Stimulated activated CD4-positive, alpha-beta T cell treated with anti-CD3 and anti-CD28 coated beads, Interleukin-15, amount 100 ng/mL, for 24 hours (primary cell): ENCODE results near the gene EPHA6.

Experiments
- DNase-seq: peaks from one replicate; pipeline ENCODE4 v3.0.0-alpha.2; 2020

The EPHA6 gene

GRCh38 chr3:97662264-97662663 lies 847.9 kb downstream of the EPHA6 start:
- DNase-seq = no peak

GRCh38 chr3:97662762-97663161 lies 848.4 kb downstream of the EPHA6 start:
- DNase-seq = no peak

DNA sequence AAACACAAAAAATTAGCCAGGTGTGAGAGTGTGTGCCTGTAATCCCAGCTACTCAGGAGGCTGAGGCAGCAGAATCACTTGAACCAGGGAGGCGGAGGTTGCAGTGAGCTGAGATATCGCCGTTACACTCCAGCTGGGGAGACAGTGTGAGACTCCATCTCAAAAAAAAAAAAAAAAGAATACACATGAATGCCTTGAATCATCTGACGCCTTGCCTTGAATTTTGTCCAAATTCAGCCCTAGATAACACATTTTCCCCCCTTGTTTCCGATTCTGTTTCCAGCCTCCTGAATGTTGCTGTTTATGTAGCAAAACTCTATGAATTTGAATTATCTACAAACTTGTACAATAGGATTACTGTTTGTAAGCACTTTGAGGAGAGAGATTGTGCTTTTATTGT lies 851.5 kb downstream of the EPHA6 start:
- DNase-seq = no peak

DNA sequence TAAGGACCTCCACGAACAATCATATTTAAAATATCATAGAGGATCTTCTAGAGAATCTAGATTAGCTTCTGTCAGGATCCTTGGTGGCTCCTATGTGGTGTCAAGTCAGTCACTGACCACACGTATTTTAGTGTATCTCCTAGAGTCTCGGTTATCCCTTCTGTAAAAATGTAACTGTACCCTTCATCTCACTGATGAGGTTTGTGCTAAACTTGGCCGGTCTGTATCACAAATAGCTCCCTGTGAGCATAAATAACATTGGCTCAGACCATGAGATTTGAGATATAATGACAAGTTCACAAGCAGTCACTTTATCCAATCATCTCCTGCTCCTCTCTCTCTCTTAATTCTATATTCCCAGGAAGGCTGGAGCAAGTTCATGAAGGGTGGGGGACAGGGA lies 856.6 kb downstream of the EPHA6 start:
- DNase-seq = no peak

DNA sequence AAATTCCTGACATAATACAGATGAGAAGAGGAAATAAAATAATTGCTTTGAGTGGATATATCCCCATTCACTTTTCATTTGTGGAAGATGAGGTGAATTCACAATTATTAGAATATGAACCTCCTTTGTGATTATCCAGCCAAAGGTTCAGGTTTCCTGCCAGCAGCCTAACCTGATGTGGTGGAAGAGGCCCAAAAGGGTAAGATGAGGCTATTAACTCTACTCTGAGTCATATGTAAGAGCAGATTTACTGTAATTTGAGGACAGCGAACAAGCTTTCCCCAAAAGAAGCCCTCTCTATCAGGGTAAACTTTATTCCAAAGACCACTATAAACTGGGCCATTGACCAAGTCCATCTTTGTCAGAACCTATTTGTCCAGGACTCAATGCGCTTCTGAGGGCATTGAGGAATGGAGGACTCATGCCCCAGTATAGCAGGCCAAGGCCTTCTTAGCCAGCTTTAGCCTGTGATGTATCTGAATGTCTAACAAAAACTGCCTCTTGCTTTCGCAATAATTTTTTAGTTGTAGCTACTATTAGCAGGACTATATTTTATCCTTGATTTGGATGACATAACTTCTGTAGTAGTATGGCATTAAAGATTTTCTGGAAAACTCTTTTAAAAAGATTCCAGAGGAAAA lies 859.1 kb downstream of the EPHA6 start:
- no peak for DNase-seq

GRCh38 chr3:97674461-97674860 lies 860.1 kb downstream of the EPHA6 start:
- DNase-seq = no peak

DNA sequence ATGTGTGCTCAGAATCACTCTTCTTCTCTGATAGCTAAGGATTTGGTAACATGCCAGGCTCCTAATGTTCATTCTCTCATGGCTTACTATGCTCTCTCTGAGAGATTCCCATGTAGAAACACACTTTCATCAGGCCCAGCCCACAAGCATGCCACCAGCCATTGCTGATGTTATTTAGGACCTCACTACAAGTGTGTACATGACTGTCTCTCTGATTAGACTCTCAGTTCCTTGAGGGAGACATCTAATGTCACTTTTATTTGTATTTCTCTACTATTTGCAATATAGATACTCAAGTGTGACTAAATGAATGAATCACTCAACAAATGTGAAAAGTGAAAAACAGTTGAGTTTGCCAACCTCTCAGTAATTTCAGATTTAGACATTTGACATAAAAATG lies 865.8 kb downstream of the EPHA6 start:
- DNase-seq = no peak

GRCh38 chr3:97680696-97681095 lies 866.3 kb downstream of the EPHA6 start:
- DNase-seq = no peak

- no peak for DNase-seq
These were observed 870.1 kb downstream of the EPHA6 start for GRCh38 chr3:97684490-97684889.

DNA sequence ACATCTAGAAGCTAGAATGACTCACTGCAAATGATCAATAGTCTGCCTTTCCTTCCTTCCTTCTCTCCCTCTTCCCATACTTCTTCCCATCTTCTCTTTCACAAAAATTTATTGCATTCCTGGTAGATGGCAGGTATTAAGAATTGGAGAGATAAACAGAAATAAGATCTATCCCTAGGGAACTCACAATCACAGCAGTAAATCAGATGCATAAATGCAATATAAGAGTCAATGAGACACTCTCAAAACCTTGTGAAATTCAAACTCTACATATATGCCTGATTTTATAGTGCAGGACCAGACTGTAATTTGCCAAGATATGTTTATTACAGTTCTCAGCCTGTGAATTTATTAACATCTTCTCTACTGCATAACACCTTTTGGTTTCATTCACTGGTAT lies 871.9 kb downstream of the EPHA6 start:
- no peak for DNase-seq

DNA sequence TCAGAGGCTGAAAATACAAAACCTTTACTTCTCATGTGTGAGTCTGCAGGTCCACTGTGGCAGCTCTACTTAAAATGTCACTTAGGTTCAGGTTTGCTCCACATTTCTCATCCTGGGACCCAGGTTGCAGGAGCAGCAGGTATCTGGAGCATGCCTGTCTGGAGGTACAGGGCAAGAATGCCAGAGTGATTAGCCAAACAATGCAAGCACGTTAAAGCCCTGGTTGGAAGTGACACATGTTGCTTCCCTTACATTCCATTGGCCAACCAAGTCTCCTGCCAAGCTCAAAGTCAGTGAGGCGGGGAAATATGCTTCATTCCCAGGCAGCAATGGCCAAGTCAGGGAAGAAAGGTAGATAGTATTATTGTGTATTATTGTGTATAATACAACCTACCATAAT lies 873.3 kb downstream of the EPHA6 start:
- no peak for DNase-seq

- no peak for DNase-seq
These were observed 874.7 kb downstream of the EPHA6 start for GRCh38 chr3:97689111-97689510.

- no peak for DNase-seq
These were observed 875.6 kb downstream of the EPHA6 start for GRCh38 chr3:97689962-97690361.

- DNase-seq = no peak
These were observed 877.0 kb downstream of the EPHA6 start for GRCh38 chr3:97691354-97691753.

- no peak for DNase-seq
These were observed 878.0 kb downstream of the EPHA6 start for GRCh38 chr3:97692389-97692788.

DNA sequence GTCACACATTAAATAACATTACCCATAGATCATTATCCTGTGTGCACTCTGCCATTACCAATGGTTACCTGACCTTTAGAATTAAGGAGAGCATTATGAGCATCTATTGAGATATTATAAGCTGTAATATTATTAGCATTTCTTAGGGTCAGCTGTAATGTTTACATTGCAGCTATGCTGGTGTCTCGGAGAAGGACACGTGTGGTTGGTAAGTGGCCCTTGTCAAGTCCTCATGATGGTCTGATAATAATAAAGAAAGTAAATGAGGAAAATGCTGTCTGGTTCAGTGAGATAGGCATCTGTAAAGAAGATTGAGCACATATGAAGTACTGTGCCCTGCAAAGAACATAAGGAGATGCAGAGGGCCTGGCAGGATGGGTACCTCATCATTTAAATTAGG lies 878.4 kb downstream of the EPHA6 start:
- no peak for DNase-seq

DNA sequence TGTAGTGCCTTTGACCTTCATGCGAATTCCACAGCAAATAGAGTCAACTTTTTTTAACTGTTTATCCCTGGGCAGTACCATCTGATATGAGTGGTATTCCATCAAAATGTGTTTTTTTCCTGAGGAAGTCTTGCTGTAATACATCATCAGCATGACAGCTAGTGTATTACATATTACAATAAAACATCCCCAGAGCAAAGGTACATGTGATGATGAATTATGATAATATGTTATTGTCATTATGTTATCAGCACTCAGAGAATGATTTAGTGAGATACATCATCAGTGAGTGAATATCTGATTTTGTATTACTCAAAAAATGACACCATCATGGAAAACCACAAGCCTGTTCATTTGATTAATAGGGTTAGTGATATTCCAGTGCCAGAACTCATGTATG lies 880.5 kb downstream of the EPHA6 start:
- DNase-seq = no peak

DNA sequence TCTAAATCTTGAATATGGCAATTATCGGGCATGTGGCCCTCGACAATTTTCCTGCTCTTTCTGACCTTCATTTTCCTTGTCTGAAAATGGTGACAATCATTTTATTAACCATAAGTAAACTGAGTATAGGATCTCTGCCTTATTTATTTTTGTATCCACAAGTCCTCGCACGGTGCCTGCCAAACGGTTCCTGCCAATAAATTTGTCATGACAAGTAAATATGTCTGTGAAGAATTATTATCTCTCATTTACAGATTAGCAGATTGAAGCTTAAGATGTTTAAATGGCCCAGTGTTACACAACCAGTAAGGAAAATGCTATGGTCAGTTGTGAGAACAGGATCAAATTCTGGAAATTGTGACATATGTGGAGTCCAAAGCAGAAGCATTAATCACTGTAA lies 884.3 kb downstream of the EPHA6 start:
- no peak for DNase-seq

DNA sequence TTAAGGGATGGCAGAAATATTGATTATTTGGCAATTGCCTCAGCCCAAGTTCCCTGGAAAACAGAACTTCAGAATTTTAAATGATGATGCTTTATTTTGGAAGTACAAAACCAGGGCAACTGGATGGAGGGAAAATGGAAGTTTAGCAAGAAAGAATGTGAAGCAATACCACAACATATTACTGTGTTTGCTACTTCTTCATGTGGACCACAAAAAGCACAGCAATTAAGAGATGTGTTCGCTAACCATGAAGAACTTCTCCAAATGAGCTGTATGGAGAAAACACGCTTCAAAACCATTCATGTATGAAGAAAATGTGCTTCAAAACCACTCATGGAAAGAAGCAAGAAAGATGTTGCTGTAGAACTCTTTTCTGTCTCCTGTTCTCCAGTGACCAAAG lies 885.5 kb downstream of the EPHA6 start:
- DNase-seq = no peak

DNA sequence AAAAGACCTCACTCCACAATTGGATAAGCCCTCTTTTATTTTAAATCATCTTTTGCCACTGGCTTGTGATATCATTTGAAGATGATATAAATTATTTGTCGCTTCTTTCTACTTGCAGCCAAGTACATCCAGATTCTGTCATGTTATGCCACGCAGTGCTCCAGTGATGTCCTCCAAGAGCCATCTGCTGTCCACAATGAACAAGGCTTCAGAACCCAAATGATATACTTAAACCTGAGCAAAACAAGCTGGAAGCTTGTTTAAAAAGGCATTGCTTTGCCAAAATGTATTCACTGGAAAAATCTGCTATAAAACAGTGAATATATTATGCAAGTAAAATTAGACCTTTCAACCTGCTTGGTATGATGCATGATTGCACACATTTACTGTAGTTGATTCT lies 891.4 kb downstream of the EPHA6 start:
- DNase-seq = no peak

GRCh38 chr3:97706226-97706625 lies 891.8 kb downstream of the EPHA6 start:
- DNase-seq = no peak

DNA sequence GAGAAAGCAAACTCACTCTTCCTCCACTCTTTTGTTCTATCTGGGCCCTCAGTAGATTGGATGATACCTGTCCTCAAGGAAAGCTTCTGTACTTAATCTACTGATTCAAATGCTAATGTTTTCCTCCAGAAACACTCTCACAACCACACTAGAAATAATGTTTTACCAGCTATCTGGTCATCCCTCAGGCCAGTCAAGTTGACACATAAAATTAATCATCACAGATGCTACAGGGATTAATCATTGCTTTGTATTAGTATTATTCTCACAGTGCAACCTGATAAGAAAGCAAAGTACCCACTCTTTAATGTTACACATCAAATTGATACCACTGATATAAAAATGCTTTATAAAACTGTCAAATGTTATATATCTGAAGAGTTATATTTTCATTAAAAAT lies 897.3 kb downstream of the EPHA6 start:
- no peak for DNase-seq

DNA sequence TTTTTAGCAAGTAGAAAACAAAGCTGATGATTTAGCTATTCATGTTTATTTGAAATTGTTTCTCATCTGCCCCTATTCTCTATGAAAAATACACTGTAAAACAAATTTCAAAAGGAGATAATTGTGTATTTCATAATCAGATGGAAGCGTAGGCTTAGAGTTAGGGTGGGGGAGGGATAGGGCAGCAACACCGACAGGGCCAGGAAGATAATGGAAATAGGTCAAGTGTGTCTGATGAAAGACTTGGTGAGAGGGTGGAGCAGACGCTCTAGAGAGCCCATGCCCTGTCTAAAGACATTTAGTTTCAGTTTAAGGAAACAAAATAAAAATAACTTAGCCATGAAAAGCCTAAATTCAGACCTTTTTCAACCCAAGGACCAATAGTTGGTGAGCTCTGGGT lies 898.5 kb downstream of the EPHA6 start:
- DNase-seq = no peak

GRCh38 chr3:97713634-97714033 lies 899.2 kb downstream of the EPHA6 start:
- no peak for DNase-seq

DNA sequence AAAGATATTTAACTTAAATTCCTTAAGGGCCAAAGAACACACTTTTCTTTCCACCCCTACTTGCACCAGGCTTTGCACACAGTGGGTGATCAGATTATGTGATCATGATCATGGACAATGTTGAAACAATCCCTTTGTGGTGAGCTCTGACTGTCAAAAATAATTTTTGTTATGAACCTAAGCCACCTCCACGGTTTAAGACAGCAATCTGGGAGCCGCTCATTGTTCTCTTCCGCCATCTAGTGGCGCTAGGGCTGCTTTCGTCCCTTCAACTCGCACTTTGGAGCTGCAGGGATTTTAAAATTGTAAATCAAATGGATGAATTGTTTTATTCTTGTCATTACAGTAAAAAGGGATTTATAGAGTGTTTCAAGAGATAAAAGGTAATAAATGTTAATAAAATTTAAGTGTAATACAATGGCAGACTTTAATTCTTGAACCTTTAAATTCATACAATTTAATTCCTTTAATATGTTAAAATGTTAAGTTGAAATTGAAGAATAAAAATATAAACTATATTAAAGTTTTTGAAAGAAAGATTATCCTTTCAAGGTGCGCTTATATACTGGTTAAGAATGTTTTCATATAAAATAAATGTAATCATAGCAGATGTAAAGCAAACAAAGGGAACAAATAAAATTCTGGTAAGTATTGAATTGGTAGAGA lies 904.9 kb downstream of the EPHA6 start:
- DNase-seq = peak; percentile 71
